Activated CD4-positive, CD25-positive, alpha-beta regulatory T cell treated with anti-CD3 and anti-CD28 coated beads, Interleukin-2, amount 50 U/mL, for 24 hours (primary cell): ENCODE data around the gene CCDC110.
"Not testable (repeated sequence)": the region's sequence is repeated elsewhere in the genome, so short reads cannot be mapped to it uniquely, and the experiment has no call there.

ENCODE experiments used
- ATAC-seq, 2 donors: fragments of 150-1000 bp; cut with Tn5 transposase; one replicate each; pipeline ENCODE4 v1.10.0; 2021; ENCODE audit warnings: mild to moderate bottlenecking in 1 of 2, moderate library complexity in 1 of 2

CCDC110 gene

GRCh38 chr4:185471235-185472102 lies at the start of gene CCDC110:
Gene CCDC110, minus strand, starts transcription at chr4:185471733. Its CDS starts 50 bp downstream, at chr4:185471683.
- peak; percentile 84 to 86 for ATAC-seq

GRCh38 chr4:185520119-185520518 lies 48.6 kb upstream of the CCDC110 start:
- ATAC-seq, result no peak

- ATAC-seq, result no peak
These were observed 47.0 kb upstream of the CCDC110 start for GRCh38 chr4:185518494-185518893.

- ATAC-seq, result no peak
These were observed 46.5 kb upstream of the CCDC110 start for GRCh38 chr4:185518069-185518468.

- ATAC-seq, result no peak
These were observed 43.7 kb upstream of the CCDC110 start for GRCh38 chr4:185515248-185515647.

GRCh38 chr4:185514182-185514697 lies 42.7 kb upstream of the CCDC110 start:
- ATAC-seq, result no peak

GRCh38 chr4:185513489-185514181 lies 42.1 kb upstream of the CCDC110 start:
- no peak for ATAC-seq

GRCh38 chr4:185512516-185512915 lies 41.0 kb upstream of the CCDC110 start:
- ATAC-seq, result no peak

GRCh38 chr4:185511243-185511642 lies 39.7 kb upstream of the CCDC110 start:
- ATAC-seq, result not testable (repeated sequence)

GRCh38 chr4:185510806-185511205 lies 39.3 kb upstream of the CCDC110 start:
- no peak for ATAC-seq

GRCh38 chr4:185508181-185508580 lies 36.6 kb upstream of the CCDC110 start:
- ATAC-seq, result no peak

GRCh38 chr4:185506422-185506821 lies 34.9 kb upstream of the CCDC110 start:
- ATAC-seq, result no peak

GRCh38 chr4:185504098-185505047 lies 32.8 kb upstream of the CCDC110 start:
- no peak for ATAC-seq

GRCh38 chr4:185502386-185502785 lies 30.9 kb upstream of the CCDC110 start:
- no peak for ATAC-seq

GRCh38 chr4:185500576-185500975 lies 29.0 kb upstream of the CCDC110 start:
- no peak for ATAC-seq

GRCh38 chr4:185500035-185500434 lies 28.5 kb upstream of the CCDC110 start:
- ATAC-seq, result no peak

GRCh38 chr4:185488650-185489049 lies 17.1 kb upstream of the CCDC110 start:
- ATAC-seq, result no peak

GRCh38 chr4:185481401-185481800 lies 9.9 kb upstream of the CCDC110 start:
- no peak for ATAC-seq

- ATAC-seq, result no peak
These were observed 8.6 kb upstream of the CCDC110 start for GRCh38 chr4:185480016-185480732.

- ATAC-seq, result peak; percentile 48 to 55
These were observed 8.0 kb upstream of the CCDC110 start for GRCh38 chr4:185479507-185479971.

GRCh38 chr4:185473247-185473646 lies 1.7 kb upstream of the CCDC110 start:
- no peak for ATAC-seq

- no peak for ATAC-seq
These were observed 590 bp upstream of the CCDC110 start for GRCh38 chr4:185472103-185472542.
